Pancreas (tissue), 10 donors: Measurements from ENCODE around the gene GGNBP2. TPM values are rescaled to one million over a fixed set of nuclear protein-coding genes. Genes with fewer than 3 reads are reported as not detected.

ENCODE experiments used
- ATAC-seq, 4 donors: fragments of 200-7000 bp; cut with Tn5 transposase; one replicate each; pipeline versions ENCODE4 v1.8.0 to v1.9.1; 2020; ENCODE audit warnings: mild to moderate bottlenecking in 4 of 4, moderate library complexity in 4 of 4
- DNase-seq, 6 donors: peaks; one replicate each; pipeline ENCODE4 v3.0.0-alpha.2; 2020
- FAIRE-seq: peaks from 2 replicates; lab custom pipeline; 2012; peaks lifted over from hg19 to GRCh38; lab: Jason Lieb, UNC
- H3K27ac ChIP-seq, 4 donors: fragments of 200-600 bp; sonication (generic); 1 replicate in 3 of 4; 2 replicates in 1 of 4; pipeline versions ENCODE4 v1.5.0 to v1.8.0; 2020
- H3K27me3 ChIP-seq, 4 donors: fragments of 200-600 bp; one replicate each; pipeline ENCODE4 v1.8.0; 2021
- H3K36me3 ChIP-seq, 3 donors: fragments of 200-600 bp; sonication (generic) in 1 of 3; one replicate each; pipeline versions ENCODE4 v1.5.0 to v1.8.0; 2020 to 2021
- H3K4me1 ChIP-seq, 3 donors: fragments of 200-600 bp; one replicate each; pipeline ENCODE4 v1.8.0; 2021
- H3K4me3 ChIP-seq, 4 donors: fragments of 200-600 bp; sonication (generic) in 2 of 4; one replicate each; pipeline versions ENCODE4 v1.5.0 to v1.8.0; 2020 to 2021
- H3K9me3 ChIP-seq, 4 donors: fragments of 200-600 bp; one replicate each; pipeline ENCODE4 v1.8.0; 2021
- WGBS, 2 donors: extraction: QIAGEN DNeasy Blood & Tissue Kit; methylation state at CpG; one replicate each; pipeline ENCODE4 v1.1.7; 2013; 5-methylcytosine and 5-hydroxymethylcytosine counted together
- intact Hi-C, 3 donors: fragments of 100-400 bp; cut with DNase I; formaldehyde crosslinking; loops; one replicate each; pipeline versions ENCODE4 v1.11.1 to v1.14.2; 2022
- polyA plus RNA-seq, 2 donors: library from polyadenylated mRNA; stranded (reverse); fragments of 200-250 nt; gene quantifications; one replicate each; pipeline ENCODE4 v1.2.3, GENCODE V29; 2013
- total RNA-seq, 6 donors: library from RNA; stranded (reverse); fragmentation: NEBNext Ultra II Directional in 4 of 6; extraction: Animal tissue kit (Norgen Biotek cat#: 25700) in 4 of 6; gene quantifications; one replicate each; pipeline versions ENCODE4 v1.2.1 to v1.2.4, GENCODE V29; 2021 to 2023
- TF ChIP-seq, protein P1 (sequence below), 4 donors: fragments of 200-600 bp; sonication (generic) in 3 of 4; IDR thresholded peaks; one replicate each; pipeline versions ENCODE4 v1.5.0 to v1.8.0; 2021; ENCODE audit warnings: antibody characterized with exemption in 4 of 4
- donor health status: healthy with polysubstance abuse.
- donor health status: DM: no; HTN: no; CAD: no; lungs with moderate emphysema.
- donor health status: DM: no; HTN: no; CAD: no.
- donor health status: control.
- donor health status: control.
- donor health status: Bipolar disorder and iron deficiency.
- donor health status: DM: yes; HTN: yes; CAD: no.
- donor health status: DM: no; HTN: no; CAD: no.
- donor health status: DM: no; HTN: no; CAD: no.
- donor health status: DM: yes; HTN: yes; CAD: no.

The GGNBP2 gene
- total and polyA plus RNA-seq, 8 donors, result 27.3 to 41.8 (median 36.7) TPM

DNA sequence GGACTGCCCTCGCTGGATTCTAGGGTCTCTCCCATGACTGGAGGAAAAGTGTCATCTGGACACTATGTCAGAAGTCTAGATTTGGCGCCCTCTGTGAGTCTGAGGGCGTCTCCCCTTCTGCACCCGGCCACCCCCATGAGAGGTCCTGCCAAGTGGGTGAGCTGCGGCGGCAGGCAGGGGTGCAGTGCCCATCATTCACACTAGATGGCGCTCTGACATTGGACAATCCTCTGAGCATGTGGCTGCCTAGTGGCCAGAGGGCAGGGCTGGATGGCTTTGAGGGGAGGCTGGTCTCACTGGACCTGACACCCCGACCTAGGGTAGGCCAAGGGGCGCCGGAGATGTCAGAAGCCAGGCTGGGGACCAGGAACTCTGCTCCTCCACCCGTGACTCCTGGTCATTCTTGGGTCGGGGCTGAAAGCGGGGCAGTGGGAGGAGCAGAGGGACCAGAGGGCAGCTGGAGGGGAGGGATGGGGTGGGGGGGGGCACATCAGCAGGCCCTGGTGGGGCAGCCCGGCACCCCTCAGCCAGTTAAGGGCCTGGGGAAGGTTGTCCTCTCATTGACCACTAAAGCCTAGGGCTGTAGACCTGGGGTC is 84.6 kb downstream of the GGNBP2 start:
- FAIRE-seq, result no peak
- WGBS, 2 donors, result 14 to 15% methylated on average over 14 of the region's 14 CpGs

DNA sequence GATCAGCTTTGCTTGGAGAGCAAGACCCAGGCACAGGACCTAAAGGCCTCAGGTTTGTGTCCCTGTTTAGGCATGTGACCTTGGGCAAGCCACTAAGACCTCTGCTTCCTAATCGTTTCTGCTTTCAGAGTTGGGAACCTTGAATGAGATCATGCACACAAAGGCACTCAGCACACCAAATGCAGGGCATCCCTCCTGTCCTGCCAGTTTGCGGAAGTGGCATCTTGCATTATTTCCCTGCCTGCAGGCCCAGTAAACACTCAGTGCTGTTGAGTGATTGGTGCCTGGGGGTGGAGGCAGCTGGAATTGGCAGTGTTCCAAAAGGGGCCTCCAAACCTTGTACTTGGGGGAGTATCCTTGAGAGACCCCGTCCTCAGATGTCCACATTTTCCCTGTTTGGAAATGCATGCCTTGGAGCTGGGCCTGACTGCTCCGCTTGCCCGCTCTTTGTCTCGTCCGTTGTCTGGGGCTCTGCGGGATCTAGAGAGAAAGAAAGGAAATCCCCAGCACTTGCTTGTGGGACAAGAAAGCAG is 85.3 kb downstream of the GGNBP2 start:
- Histone ChIP-seq H3K9me3 (no peaks in the 10 kb centered on the region), H3K27me3 (no peaks in the 10 kb centered on the region), H3K36me3 (no peaks in the 10 kb centered on the region), H3K4me1 (no peaks in the 10 kb centered on the region), H3K4me3 (no peak overlapping the region), H3K27ac (no peak overlapping the region)
- intact Hi-C loops, result loop anchor here in 2 of 3 donors (5.0 to 10.0 kb wide), 2 partner anchors 415 to 417 kb away; no protein-coding TSS in a partner anchor
- no peak for FAIRE-seq
- no peak for DNase-seq
- TF ChIP-seq, protein P1, sequence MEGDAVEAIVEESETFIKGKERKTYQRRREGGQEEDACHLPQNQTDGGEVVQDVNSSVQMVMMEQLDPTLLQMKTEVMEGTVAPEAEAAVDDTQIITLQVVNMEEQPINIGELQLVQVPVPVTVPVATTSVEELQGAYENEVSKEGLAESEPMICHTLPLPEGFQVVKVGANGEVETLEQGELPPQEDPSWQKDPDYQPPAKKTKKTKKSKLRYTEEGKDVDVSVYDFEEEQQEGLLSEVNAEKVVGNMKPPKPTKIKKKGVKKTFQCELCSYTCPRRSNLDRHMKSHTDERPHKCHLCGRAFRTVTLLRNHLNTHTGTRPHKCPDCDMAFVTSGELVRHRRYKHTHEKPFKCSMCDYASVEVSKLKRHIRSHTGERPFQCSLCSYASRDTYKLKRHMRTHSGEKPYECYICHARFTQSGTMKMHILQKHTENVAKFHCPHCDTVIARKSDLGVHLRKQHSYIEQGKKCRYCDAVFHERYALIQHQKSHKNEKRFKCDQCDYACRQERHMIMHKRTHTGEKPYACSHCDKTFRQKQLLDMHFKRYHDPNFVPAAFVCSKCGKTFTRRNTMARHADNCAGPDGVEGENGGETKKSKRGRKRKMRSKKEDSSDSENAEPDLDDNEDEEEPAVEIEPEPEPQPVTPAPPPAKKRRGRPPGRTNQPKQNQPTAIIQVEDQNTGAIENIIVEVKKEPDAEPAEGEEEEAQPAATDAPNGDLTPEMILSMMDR (IDR thresholded peaks at IDR 0.05), result no peak
- no peak for ATAC-seq
- 74 to 81% methylated on average over 8 of the region's 8 CpGs for WGBS, 2 donors

More for the DNA sequence above, 84.6 kb downstream of the GGNBP2 start:
- Histone ChIP-seq H3K4me1 (no peaks in the 10 kb centered on the region), H3K27ac (no peak overlapping the region), H3K36me3 (no peaks in the 10 kb centered on the region), H3K27me3 (no peaks in the 10 kb centered on the region), H3K4me3 (no peak overlapping the region), H3K9me3 (no peaks in the 10 kb centered on the region)
- TF ChIP-seq, protein P1 (IDR thresholded peaks at IDR 0.05), result peak; percentile 98 to 99 (median 98)
- ATAC-seq (peak; percentile 77 to 97 (median 87)), DNase-seq (peak; percentile 49 to 95 (median 82))
- intact Hi-C loops, result loop anchor here in 1 of 3 donors (5.0 kb wide), 1 partner anchor 418 kb away; no protein-coding TSS in a partner anchor

DNA sequence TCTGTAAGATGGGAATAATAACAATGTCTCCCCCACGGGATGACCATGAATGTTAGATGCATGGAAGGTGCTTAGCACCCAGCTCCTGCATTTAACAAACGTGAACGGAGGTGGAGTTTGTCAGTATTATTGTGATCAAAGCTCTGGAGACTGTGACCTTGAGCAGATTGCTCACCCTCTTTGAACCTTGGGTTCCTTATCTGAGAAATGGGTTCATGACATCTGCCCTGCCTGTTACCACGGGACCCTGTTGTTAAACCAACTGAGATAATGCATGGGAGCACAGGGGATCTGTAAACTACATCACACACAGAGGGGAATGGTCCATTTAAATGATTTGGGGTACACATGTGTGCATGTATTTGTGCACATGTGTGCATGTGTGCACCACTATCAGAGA is 86.3 kb downstream of the GGNBP2 start:
- intact Hi-C loops, result loop anchor here in 1 of 3 donors (10.0 kb wide), 1 partner anchor 414 kb away; no protein-coding TSS in a partner anchor
- H3K27ac ChIP-seq, result no peak overlapping the region
- no peaks in the 10 kb centered on the region for H3K4me1 ChIP-seq
- WGBS, 2 donors, result 27 to 29% methylated on average over 4 of the region's 4 CpGs
- H3K36me3 ChIP-seq, result no peaks in the 10 kb centered on the region
- ATAC-seq (no peak), DNase-seq (no peak), FAIRE-seq (no peak)
- TF ChIP-seq, protein P1 (IDR thresholded peaks at IDR 0.05), result no peak
- no peak overlapping the region for H3K4me3 ChIP-seq
- H3K27me3 ChIP-seq, result no peaks in the 10 kb centered on the region
- H3K9me3 ChIP-seq, result no peaks in the 10 kb centered on the region

DNA sequence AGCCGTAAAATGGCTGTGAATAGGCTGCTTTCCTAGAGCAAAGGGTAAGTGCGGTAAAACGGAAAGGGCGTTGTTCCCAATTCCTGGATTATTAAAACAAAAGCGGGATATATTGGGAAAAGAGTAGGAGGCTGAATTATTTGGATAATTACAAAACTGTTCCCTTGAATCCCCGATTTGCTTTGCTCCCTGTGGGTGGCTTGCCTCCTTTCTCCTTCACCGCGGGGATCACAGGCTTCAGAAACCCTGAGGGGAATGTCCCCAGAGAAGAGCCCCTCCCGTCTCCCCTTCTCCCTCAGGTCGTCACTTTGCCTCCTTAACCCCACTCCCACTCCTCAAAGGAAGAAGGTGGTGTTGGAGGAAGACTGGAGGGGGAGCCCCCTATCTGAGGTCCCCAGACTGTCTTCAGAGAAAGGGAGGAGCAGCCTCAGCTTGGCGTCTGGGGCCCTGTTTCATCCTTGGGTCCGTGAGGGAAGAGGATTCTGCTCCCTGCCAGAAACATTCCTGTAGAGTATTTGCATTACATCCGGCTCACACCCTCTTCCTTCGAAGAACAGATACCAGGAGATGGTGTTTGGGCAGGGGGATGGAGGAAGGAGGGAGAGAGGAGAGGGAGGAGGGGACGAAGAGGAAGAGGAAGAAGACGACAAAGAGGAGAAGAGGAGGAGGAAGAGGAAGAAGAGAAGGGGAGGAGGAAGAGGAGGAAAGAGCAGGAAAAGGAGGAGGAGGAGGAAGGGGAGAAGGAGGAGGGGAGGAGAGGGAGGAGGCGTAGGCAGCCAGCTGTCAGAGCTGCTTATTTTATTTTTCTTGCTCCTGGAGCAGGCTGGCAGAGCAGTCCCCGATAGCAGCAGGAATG is 88.4 kb downstream of the GGNBP2 start:
- intact Hi-C loops, result loop anchor here in 1 of 3 donors (10.0 kb wide), 1 partner anchor 412 kb away; no protein-coding TSS in a partner anchor
- Histone ChIP-seq H3K4me1 (no peaks in the 10 kb centered on the region), H3K4me3 (no peak overlapping the region), H3K27me3 (no peaks in the 10 kb centered on the region), H3K27ac (no peak overlapping the region), H3K9me3 (no peaks in the 10 kb centered on the region), H3K36me3 (no peaks in the 10 kb centered on the region)
- TF ChIP-seq, protein P1 (IDR thresholded peaks at IDR 0.05), result no peak
- 37 to 42% methylated on average over 17 to 18 of the region's 18 CpGs for WGBS, 2 donors
- ATAC-seq (no peak), FAIRE-seq (no peak), DNase-seq (no peak)

Other genes with a start within 250 kb of the GGNBP2 start
- gene TBC1D3G, start 221.0 kb upstream of the GGNBP2 start, total RNA-seq, result 1 to 10 TPM in 1 of 6 donors, not detected in 5; 1.6 TPM
- 10 to 100 TPM in 1 of 2 donors, under 1 TPM in 1; 0.85 to 16.7 TPM for gene TBC1D3G, start 221.0 kb upstream of the GGNBP2 start, polyA plus RNA-seq
- not detected for gene TBC1D3H, start 156.5 kb upstream of the GGNBP2 start, total RNA-seq
- gene TBC1D3H, start 156.5 kb upstream of the GGNBP2 start, polyA plus RNA-seq, result 1 to 10 TPM in 1 of 2 donors, not detected in 1; 2.6 TPM
- 10 to 100 TPM; 13.6 to 19.2 (median 15.4) TPM for gene ZNHIT3, start 58.2 kb upstream of the GGNBP2 start, total RNA-seq
- 10 to 100 TPM; 20.4 to 31.8 TPM for gene ZNHIT3, start 58.2 kb upstream of the GGNBP2 start, polyA plus RNA-seq
- 10 to 100 TPM; 16.4 to 31.9 (median 25.9) TPM for gene MYO19, start 10.1 kb upstream of the GGNBP2 start, total RNA-seq
- gene MYO19, start 10.1 kb upstream of the GGNBP2 start, polyA plus RNA-seq, result 10 to 100 TPM; 31.1 to 46.4 TPM
- 1 to 10 TPM; 1.1 to 3.7 (median 2.9) TPM for gene PIGW, start 9.9 kb upstream of the GGNBP2 start, total RNA-seq
- gene PIGW, start 9.9 kb upstream of the GGNBP2 start, polyA plus RNA-seq, result 1 to 10 TPM; 2.4 to 3.9 TPM
- gene DHRS11, start 47.0 kb downstream of the GGNBP2 start, total RNA-seq, result 1 to 10 TPM; 6.5 to 9.1 (median 7.6) TPM
- 10 to 100 TPM; 14.7 to 15.4 TPM for gene DHRS11, start 47.0 kb downstream of the GGNBP2 start, polyA plus RNA-seq
- 1 to 10 TPM; 2.5 to 5.0 (median 4.4) TPM for gene MRM1, start 56.7 kb downstream of the GGNBP2 start, total RNA-seq
- gene MRM1, start 56.7 kb downstream of the GGNBP2 start, polyA plus RNA-seq, result 1 to 10 TPM; 5.0 to 7.5 TPM